Neural crest cell (in vitro differentiated cells): ENCODE data around the gene PTGES3. TPM values are rescaled to one million over a fixed set of nuclear protein-coding genes. Genes with fewer than 3 reads are reported as not detected.

Experiments used
- DNase-seq: peaks from one replicate; pipeline ENCODE4 v3.0.0; 2021; ENCODE audit warnings: low read depth, mixed read lengths, low spot score
- H3K27ac Mint-ChIP-seq: one replicate; pipeline ENCODE4 v1.8.0; 2021; ENCODE audit warnings: mild to moderate bottlenecking, mixed read lengths; ENCODE audit not compliant: unreplicated experiment
- H3K27me3 Mint-ChIP-seq: 2 replicates; pipeline ENCODE4 v1.8.0; 2021; ENCODE audit warnings: low read depth, mild to moderate bottlenecking, mixed read lengths
- H3K36me3 Mint-ChIP-seq: 2 replicates; pipeline ENCODE4 v1.8.0; 2021; ENCODE audit warnings: low read depth, mild to moderate bottlenecking, mixed read lengths
- H3K4me1 Mint-ChIP-seq: 2 replicates; pipeline ENCODE4 v1.8.0; 2021; ENCODE audit warnings: mixed read lengths
- H3K4me3 Mint-ChIP-seq: one replicate; pipeline ENCODE4 v1.8.0; 2021; ENCODE audit warnings: mild to moderate bottlenecking, mixed read lengths
- H3K9me3 Mint-ChIP-seq: 2 replicates; pipeline ENCODE4 v1.8.0; 2021; ENCODE audit warnings: mixed read lengths
- total RNA-seq: library from RNA; stranded (reverse); gene quantifications from 2 replicates; pipeline ENCODE4 v1.2.1, GENCODE V29; 2021
- TF ChIP-seq, protein P1 (sequence below): fragments of 200-600 bp; sonication (generic); conservative IDR thresholded peaks from 2 replicates; pipeline ENCODE4 v1.5.0; 2021; ENCODE audit warnings: antibody characterized with exemption, mild to moderate bottlenecking

The PTGES3 gene
- total RNA-seq, 1 donor from 2014 or later = 282 TPM

- TF ChIP-seq, protein P1, sequence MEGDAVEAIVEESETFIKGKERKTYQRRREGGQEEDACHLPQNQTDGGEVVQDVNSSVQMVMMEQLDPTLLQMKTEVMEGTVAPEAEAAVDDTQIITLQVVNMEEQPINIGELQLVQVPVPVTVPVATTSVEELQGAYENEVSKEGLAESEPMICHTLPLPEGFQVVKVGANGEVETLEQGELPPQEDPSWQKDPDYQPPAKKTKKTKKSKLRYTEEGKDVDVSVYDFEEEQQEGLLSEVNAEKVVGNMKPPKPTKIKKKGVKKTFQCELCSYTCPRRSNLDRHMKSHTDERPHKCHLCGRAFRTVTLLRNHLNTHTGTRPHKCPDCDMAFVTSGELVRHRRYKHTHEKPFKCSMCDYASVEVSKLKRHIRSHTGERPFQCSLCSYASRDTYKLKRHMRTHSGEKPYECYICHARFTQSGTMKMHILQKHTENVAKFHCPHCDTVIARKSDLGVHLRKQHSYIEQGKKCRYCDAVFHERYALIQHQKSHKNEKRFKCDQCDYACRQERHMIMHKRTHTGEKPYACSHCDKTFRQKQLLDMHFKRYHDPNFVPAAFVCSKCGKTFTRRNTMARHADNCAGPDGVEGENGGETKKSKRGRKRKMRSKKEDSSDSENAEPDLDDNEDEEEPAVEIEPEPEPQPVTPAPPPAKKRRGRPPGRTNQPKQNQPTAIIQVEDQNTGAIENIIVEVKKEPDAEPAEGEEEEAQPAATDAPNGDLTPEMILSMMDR = no peak
- no peak for DNase-seq
- H3K4me3 Mint-ChIP-seq = peak overlapping the region; percentile 97
- peaks cover 87% of the 10 kb centered on the region for H3K4me1 Mint-ChIP-seq
- H3K36me3 Mint-ChIP-seq = peaks cover 8% of the 10 kb centered on the region
- no peaks in the 10 kb centered on the region for H3K9me3 Mint-ChIP-seq
- peak overlapping the region; percentile 93 for H3K27ac Mint-ChIP-seq
- H3K27me3 Mint-ChIP-seq = no peaks in the 10 kb centered on the region
Observed at GRCh38 chr12:56633468-56634241, 54.4 kb downstream of the PTGES3 start.

- TF ChIP-seq, protein P1 = no peak
- Mint-ChIP-seq H3K27ac (peak overlapping the region; percentile 28), H3K27me3 (no peaks in the 10 kb centered on the region), H3K36me3 (peaks cover 4% of the 10 kb centered on the region), H3K9me3 (no peaks in the 10 kb centered on the region), H3K4me1 (peaks cover 89% of the 10 kb centered on the region), H3K4me3 (peak overlapping the region; percentile 97)
- no peak for DNase-seq
Observed at GRCh38 chr12:56632701-56633467, 55.2 kb downstream of the PTGES3 start.

- Mint-ChIP-seq H3K27me3 (no peaks in the 10 kb centered on the region), H3K4me3 (peak overlapping the region; percentile 97), H3K27ac (peak overlapping the region; percentile 28), H3K4me1 (peaks cover 80% of the 10 kb centered on the region), H3K9me3 (no peaks in the 10 kb centered on the region), H3K36me3 (no peaks in the 10 kb centered on the region)
- DNase-seq = peak; percentile 50
- TF ChIP-seq, protein P1 = no peak
Observed at GRCh38 chr12:56631790-56632700, 56.0 kb downstream of the PTGES3 start.

DNA sequence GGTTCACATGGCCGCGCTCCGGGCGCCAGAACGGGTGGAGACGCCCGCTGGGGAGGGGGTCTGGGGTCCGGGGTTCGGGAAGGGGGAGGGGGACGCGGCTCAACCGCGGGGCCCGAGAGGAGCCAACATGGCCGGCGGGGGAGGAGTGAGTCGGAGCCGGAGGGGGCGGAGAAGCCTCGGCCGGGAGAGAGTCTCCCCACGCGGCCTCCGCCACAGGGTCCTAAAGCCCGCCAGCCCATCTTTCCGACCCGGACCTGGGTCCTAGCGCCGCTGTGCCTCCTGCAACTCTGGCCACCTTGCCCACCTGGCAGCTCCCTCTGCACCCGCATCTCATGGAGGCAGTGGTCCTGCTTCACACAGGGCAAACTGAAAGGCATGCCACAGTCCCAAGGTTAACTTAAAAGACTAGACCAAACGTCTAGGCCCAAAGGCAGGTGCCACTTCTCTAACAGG lies 57.9 kb downstream of the PTGES3 start, which contains the start of gene BAZ2A:
BAZ2A (minus strand) TSS at position 147 of the 453 bp plus-strand sequence. CDS start 12,796 bp downstream, outside the sequence.
- Mint-ChIP-seq H3K36me3 (no peaks in the 10 kb centered on the region), H3K27me3 (no peaks in the 10 kb centered on the region), H3K4me3 (peak within 1 kb of the TSS; percentile 97), H3K9me3 (no peaks in the 10 kb centered on the region), H3K27ac (peak within 1 kb of the TSS; percentile 95), H3K4me1 (peaks cover 73% of the 10 kb centered on the region)
- DNase-seq = peak; percentile 84
- TF ChIP-seq, protein P1 = no peak
